Bronchial epithelial cell (primary cell): Measurements from ENCODE around the gene TENM4. TPM values are rescaled to one million over a fixed set of nuclear protein-coding genes. Genes with fewer than 3 reads are reported as not detected.

Experiments used
- DNase-seq: peaks from one replicate; pipeline ENCODE4 v3.0.0-alpha.2; 2010; ENCODE audit warnings: low read depth
- FAIRE-seq: peaks from 2 replicates; lab custom pipeline; 2011; peaks lifted over from hg19 to GRCh38; lab: Jason Lieb, UNC
- H3K27me3 ChIP-seq: 2 replicates; pipeline ENCODE4 v1.5.1; 2011; ENCODE audit warnings: low read length; ENCODE audit not compliant: control insufficient read depth, insufficient read depth
- H3K36me3 ChIP-seq: 2 replicates; pipeline ENCODE4 v1.5.1; 2011; ENCODE audit warnings: low read length; ENCODE audit not compliant: control insufficient read depth, insufficient read depth
- H3K4me3 ChIP-seq: 2 replicates; pipeline ENCODE4 v1.5.1; 2011; ENCODE audit warnings: mild to moderate bottlenecking, low read depth, low read length, control low read depth
- CTCF ChIP-seq: IDR thresholded peaks from 2 replicates; pipeline ENCODE4 v1.5.1; 2011; ENCODE audit warnings: mild to moderate bottlenecking, moderate library complexity, low read length, control low read depth, inconsistent platforms; ENCODE audit not compliant: insufficient read depth, severe bottlenecking
- total RNA-seq: library from RNA; depleted of rRNA; stranded (reverse); fragments of >200 nt; gene quantifications from 2 replicates; pipeline ENCODE4 v1.2.1, GENCODE V29; 2014

Gene TENM4
- total RNA-seq, 1 donor from 2014 or later, result 6.1 TPM

- Histone ChIP-seq H3K36me3 (no peaks in the 10 kb centered on the region), H3K27me3 (no peaks in the 10 kb centered on the region), H3K4me3 (no peak overlapping the region)
- no peak for TF ChIP-seq CTCF
- DNase-seq, result peak; percentile 86
- FAIRE-seq, result no peak
These were observed 274.9 kb downstream of the TENM4 start for GRCh38 chr11:79165908-79166307.

GRCh38 chr11:79160791-79161403 is 279.9 kb downstream of the TENM4 start:
- DNase-seq (no peak), FAIRE-seq (no peak)
- no peak for TF ChIP-seq CTCF
- H3K4me3 ChIP-seq, result no peak overlapping the region
- H3K27me3 ChIP-seq, result no peaks in the 10 kb centered on the region
- H3K36me3 ChIP-seq, result no peaks in the 10 kb centered on the region

DNA sequence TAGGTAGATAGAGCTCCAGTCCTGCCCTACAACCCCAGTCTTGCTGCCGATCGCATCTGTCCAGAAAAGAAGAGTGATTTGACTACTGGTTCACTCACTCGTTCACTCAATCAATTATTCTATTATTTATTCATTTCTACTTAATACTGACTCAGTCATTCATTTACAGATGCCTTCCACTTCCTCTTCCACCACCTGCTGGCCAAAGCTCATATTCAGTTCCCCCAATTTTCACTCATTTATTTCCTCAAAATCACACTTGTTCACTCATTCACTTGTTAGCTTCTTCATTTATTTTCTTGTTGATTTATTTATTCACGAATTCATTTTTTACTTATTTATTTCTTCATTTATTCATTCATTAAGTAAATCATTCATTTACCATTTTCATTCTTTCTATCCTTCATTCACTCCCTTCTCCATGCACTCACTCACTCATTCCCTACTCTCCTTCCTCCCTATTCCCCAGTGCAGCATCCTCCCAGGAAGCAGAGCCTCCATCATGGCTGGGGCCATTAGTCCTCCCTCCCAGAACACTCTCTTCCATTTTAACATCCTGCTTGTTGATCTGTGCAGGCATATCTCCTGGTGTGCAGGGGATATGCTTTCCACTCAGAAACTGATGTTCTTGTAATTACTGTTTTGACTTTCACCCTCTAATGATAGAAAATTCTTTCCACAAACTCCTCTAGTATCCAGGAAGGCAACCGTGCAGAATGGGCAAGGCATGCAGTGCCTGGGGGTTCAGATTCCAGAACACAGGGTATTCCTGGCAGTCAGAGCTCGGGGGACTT is 281.0 kb downstream of the TENM4 start:
- Histone ChIP-seq H3K27me3 (no peaks in the 10 kb centered on the region), H3K36me3 (no peaks in the 10 kb centered on the region), H3K4me3 (no peak overlapping the region)
- no peak for FAIRE-seq
- DNase-seq, result no peak
- TF ChIP-seq CTCF, result no peak

DNA sequence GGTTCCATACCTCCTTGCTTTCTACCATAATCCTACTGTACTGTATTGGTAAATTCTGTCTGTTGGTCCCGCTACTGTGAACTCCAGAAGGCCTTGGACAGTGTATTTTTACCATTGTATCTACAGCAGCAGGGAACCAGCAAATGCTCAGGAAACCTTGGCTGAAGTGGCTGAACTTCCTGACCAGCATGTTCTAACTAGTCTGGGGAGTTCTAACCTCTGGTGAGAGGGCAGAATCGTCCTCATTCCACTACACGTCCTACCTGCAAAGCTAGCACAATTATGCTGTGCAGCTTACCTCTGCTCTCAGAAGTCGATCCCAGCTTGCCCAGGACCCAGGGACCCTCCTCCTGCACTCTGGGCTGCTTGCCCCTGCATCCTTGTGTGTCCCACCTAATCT is 283.1 kb downstream of the TENM4 start:
- no peak overlapping the region for H3K4me3 ChIP-seq
- DNase-seq, result peak; percentile 70
- H3K36me3 ChIP-seq, result no peaks in the 10 kb centered on the region
- no peak for TF ChIP-seq CTCF
- FAIRE-seq, result peak; percentile 7
- no peaks in the 10 kb centered on the region for H3K27me3 ChIP-seq

- H3K27me3 ChIP-seq, result no peaks in the 10 kb centered on the region
- H3K36me3 ChIP-seq, result no peaks in the 10 kb centered on the region
- TF ChIP-seq CTCF, result no peak
- H3K4me3 ChIP-seq, result no peak overlapping the region
- no peak for FAIRE-seq
- peak; percentile 88 for DNase-seq
These were observed 284.8 kb downstream of the TENM4 start for GRCh38 chr11:79156031-79156430.
